Endothelial cell of hepatic sinusoid (primary cell): Measurements from ENCODE around the gene RBM17.
"Not testable (repeated sequence)": the region's sequence is repeated elsewhere in the genome, so short reads cannot be mapped to it uniquely, and the experiment has no call there.

ENCODE experiments used
- in situ Hi-C: cut with HindIII; loops from 2 replicates; pipeline ENCODE4 v1.10.0; 2017; ENCODE audit warnings: low sequenced_read_pairs

The RBM17 gene

GRCh38 chr10:6054884-6055283, 34.0 kb upstream of the RBM17 start:
- in situ Hi-C loops = no loop called here

- in situ Hi-C loops = no loop called here
Observed at GRCh38 chr10:6055929-6056328, 32.9 kb upstream of the RBM17 start.

- in situ Hi-C loops = no loop called here
Observed at GRCh38 chr10:6056411-6057135, 32.3 kb upstream of the RBM17 start.

GRCh38 chr10:6058682-6059475, 30.0 kb upstream of the RBM17 start:
- in situ Hi-C loops = no loop called here

- in situ Hi-C loops = no loop called here
Observed at GRCh38 chr10:6059506-6059905, 29.3 kb upstream of the RBM17 start.

DNA sequence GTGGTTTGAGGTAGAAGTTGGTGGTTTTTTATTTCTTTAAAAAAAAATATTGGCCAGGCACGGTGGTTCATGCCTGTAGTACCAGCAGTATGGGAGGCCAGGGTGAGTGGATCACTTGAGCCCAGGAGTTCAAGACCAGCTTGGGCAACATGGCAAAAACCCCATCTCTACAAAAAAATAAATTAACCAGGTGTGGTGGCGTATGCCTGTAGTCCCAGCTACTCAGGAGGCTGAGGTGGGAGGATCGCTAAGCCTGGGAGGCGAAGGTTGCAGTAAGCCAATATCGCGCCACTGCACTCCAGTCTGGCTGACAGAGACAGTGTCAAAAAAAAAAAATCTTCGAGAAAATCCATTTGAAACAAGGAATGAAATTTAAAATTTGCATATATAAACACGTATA, 27.8 kb upstream of the RBM17 start:
- in situ Hi-C loops = no loop called here

DNA sequence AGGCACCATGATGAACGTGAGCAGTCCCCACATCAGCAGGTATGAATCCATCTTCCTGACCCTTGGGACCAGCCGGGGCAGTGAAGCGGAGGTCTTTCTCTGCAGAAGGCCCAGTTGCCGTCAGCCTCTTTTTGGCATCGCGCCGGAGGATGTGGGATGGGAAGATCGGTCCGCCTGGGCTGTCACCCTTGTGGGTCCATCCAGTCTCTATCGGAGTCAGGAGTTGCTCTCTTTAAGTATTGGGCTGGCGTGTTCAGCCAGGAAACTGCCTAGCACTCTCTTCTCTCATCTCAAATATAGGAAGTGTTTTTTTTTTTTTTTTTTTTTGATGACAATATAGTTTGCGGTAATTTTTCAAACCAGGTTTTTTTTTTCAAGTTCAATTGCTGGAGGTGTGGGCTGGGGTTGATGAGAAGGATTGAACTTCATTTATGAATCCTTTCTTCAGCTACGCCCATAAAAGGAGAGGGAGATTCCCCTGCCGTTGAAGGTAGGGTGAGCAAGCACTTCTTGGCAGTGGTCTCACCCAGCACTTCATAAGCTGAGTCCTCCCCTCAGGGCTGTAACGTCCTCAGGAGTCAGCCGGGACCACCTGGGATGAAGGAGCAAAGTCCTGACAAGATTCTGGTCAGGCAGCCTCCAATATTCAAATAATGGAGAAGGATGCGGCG, 26.6 kb upstream of the RBM17 start, which contains the start of gene IL2RA:
Gene IL2RA, minus strand, starts transcription at position 267 of the 671 bp plus-strand sequence. Its CDS starts 216 bp downstream, at position 51.
- in situ Hi-C loops = no loop called here

GRCh38 chr10:6064119-6064518, 24.7 kb upstream of the RBM17 start:
- in situ Hi-C loops = no loop called here

DNA sequence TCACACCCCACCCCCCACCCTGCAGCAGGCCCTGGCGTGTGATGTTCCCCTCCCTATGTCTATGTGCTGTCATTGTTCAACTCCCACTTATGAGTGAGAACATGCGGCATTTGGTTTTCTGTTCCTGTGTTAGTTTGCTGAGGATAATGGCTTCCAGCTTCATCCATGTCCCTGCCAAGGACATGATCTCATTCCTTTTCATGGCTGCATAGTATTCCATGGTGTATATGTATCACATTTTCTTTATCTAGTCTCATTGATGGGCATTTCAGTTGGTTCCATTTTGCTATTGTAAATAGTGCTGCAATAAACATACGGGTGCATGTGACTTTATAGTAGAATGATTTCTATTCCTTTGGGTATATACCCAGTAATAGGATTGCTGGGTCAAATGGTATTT, 24.1 kb upstream of the RBM17 start:
- in situ Hi-C loops = not testable (repeated sequence)

- in situ Hi-C loops = no loop called here
Observed at GRCh38 chr10:6065406-6065805, 23.4 kb upstream of the RBM17 start.

DNA sequence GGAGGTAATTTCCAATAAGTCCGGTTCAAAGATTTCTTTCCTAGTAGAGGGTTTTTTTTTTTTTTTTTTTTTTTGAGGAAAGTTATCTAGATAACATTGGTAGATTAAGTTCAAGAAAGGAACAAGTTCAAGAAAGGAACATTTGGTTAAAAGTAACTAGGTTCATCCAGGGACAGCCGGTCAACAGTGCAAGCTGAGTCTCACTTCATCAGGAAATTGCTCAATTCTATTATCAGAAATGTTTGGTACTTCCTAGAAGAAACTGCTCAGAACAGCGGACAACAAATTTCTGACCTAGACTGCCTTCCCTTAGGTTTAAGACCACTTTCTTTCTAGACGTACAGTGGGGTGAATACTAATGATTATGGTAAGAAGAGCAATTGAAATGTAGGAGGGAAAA, 23.0 kb upstream of the RBM17 start:
- in situ Hi-C loops = no loop called here

DNA sequence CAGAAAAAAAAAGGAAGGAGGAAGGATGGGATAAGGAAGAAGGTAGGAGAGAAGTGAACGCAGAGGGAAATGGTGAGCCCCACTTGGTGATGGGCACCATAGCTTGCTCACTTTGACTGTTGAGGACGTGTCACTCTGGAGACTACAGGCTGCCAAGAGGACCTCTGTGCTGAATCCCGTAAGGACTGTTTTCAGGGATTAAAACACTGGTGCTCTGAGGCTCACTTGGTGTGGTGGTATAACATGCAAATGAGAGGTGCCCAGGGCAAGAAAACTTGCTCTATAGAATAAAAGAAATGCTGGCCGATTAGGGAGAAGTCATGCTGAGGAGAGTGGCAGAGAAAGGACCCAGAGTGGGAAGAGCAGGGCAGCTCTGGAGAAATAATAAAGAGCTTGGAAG, 21.4 kb upstream of the RBM17 start:
- in situ Hi-C loops = no loop called here

GRCh38 chr10:6068006-6068405, 20.8 kb upstream of the RBM17 start:
- in situ Hi-C loops = no loop called here

GRCh38 chr10:6068422-6068821, 20.4 kb upstream of the RBM17 start:
- in situ Hi-C loops = no loop called here

DNA sequence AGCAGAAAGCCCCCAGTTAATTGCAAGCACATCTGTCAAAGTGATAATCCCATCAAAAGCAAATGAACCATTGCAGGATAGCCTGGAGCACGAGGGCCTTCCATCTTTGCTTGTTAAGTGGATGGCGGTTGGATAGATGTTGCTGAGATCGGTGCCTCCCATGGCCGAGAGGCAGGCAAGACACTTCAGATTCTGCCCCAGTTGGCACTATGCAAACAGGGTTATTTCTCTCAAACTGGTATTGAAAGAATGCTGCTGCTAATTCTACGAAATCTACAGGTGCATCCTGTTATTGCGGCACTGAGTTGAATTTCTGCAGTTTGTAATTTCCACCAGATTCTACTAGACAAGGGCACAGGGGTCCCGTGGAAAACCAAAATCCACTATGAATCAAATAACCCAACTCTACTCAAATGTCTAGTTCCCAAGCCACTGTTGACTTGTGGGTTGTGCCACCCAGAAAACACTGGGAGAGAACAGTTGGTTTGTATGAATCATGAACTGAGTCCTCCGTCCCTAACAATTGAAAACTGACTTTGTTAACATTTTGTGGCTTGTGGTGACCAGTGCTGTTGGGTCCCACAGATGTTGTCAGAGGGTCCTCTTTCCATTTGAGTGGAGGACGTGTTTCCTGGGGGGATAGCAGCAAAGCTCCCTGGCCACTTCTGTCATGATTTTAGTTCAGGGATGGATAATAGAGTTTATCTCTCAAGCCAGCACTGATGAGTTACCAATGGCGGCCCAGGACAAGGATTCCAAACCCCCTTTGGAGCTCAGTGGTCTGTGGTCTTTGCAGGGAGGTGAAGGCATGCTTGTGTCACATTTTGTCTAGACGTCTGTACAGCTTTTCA, 19.5 kb upstream of the RBM17 start:
- in situ Hi-C loops = no loop called here

GRCh38 chr10:6070660-6071059, 18.2 kb upstream of the RBM17 start:
- in situ Hi-C loops = no loop called here

- in situ Hi-C loops = no loop called here
Observed at GRCh38 chr10:6071181-6072175, 17.4 kb upstream of the RBM17 start.

GRCh38 chr10:6072215-6072934, 16.5 kb upstream of the RBM17 start:
- in situ Hi-C loops = no loop called here
